GM19463 (cell line): ENCODE results near the gene ITPR2.
A peak's percentile ranks its signal among the peaks of the same experiment; 100 is the strongest.
"Not testable (repeated sequence)": the region's sequence is repeated elsewhere in the genome, so short reads cannot be mapped to it uniquely, and the experiment has no call there.

Experiments used
- ATAC-seq: cut with Tn5 transposase; IDR thresholded peaks from one replicate; pipeline ENCODE4 v1.9.1; 2021; ENCODE audit warnings: mild to moderate bottlenecking, moderate library complexity; ENCODE audit not compliant: unreplicated experiment

The ITPR2 gene

DNA sequence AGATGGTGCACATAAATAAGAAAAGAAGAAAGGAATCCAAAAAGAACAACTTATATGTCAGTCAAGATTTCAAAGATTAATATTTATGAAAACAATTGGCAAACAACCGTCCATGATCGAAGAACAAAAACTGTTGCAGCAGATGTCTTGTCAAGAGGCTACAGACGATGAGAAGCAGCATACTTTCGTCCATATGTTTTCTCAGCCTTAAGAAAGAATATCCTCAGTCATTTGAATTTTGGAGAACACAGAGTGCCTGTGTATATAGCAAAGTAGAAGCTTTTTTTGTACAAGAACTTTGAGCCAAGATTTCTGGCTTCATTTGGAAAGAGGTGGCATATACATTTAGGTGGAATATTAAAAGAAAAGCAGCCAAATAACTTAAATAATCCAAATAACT is 297.2 kb downstream of the ITPR2 start:
- ATAC-seq = no peak

DNA sequence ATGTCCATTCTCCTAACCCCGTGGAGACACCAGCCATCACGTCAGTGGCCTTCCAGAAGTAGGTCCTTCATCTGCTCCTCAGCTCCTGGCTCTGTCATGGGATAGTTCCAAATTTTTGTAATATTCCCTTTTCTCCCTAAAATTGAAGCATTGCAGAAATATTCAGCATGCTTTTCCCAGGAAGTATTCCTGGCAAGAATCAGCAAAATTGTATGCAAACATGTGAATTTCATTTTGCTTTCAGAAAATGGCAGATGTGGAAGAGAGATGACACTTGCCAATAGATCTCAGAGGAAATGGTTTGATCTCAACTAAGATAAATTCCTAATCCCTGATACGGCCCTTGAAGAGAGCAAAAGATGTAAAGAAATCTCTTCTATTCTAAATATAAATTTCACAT is 298.9 kb downstream of the ITPR2 start:
- ATAC-seq = no peak

DNA sequence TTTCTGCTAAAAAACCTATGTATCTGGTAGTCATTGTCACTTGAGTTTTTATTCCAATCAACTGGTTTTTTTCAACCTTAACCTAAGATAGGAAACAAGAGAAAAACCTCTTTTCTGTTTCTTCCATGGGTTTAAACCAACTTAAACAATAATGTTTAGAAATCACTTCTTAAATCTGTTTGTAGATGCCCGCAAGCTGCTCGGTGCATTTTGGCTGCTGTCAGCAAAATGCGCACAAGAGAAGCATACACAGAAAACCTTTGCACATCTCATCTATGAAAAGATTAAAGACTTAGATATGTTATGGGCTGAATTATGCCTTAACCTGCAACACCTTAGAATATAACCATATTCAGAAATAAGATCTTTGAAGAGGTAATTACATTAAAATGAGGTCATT is 299.8 kb downstream of the ITPR2 start:
- no peak for ATAC-seq

DNA sequence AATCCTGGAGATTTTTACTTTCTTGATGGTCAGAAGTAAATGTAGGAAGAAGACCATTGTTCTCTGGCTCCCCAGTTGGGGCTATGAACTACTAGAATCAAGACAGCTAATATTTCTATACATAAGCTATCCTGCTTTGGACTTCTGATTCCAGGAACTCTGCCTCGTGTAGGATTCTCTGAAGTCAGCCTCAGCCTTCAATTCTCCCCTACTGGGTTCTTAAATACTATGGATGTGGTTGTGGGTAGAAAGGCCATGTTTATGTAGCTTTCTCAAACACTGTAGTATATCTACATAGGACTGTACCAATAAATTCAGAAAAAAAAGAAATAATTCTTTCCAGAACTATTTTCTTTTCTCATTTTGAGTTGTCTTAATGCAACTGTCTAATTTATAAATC is 302.5 kb downstream of the ITPR2 start:
- ATAC-seq = no peak

DNA sequence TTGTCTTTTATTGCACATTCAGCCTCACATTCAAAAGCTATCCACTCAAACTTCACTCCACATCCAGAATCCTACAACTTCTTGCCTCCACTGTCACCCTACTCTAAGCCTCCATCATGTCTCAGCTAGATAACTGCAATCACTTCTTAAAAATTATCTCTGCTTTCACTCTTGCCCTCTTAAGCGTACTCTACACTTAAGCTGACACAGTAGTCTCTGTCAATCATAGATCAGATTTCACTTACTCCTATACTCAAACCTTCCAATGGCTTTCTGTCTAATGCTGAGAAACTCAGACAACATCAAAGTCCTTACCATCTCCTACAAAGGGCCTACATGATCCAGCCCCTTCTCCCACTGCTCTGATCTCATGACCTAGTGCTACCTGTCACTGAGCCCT is 304.1 kb downstream of the ITPR2 start:
- ATAC-seq = no peak

DNA sequence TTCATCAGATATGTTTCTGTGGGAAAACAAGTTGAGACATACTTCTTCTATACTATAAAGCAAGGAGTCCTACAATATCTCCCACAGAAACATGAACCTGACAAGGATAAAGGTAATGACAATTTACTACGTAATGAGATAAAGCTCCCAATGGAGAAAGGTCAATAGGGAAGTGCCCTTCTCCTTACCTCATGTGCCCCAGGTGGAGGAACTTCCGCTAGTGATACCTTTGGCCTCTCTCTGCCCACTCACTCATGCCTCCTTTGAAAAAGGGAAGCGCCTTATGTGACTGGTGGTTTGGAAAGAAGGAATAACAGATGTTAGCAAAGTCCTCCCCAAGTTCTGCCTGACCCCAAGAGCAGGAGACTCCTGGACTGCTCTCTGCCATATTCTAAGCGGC is 305.3 kb downstream of the ITPR2 start:
- no peak for ATAC-seq

DNA sequence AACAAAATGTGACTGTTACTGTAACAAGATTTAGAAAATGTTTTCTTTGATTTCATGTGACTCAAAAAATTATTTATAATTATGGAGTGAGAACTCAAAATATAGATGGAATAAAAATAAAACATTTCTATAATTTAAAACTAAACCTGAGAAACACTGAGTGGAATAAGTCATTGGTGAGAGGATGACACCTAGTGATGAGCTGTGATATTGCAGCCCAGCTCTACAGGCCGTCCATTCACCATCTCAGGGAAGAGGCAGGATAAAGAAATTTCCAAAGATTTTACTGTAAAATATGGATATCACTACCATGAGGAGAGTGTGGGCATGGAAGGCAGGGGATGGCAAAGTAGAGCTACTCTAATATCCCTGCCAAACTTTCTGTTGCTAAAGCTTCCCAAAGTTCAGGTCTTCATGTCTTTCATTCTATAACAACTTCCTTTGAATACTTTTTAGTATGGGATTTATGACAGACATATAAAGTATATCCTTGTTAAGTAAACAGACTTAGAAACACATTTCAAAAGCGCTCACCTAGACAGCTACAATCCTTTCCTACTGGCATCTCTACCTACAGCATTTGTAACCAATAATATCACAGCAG is 308.0 kb downstream of the ITPR2 start:
- ATAC-seq = no peak

DNA sequence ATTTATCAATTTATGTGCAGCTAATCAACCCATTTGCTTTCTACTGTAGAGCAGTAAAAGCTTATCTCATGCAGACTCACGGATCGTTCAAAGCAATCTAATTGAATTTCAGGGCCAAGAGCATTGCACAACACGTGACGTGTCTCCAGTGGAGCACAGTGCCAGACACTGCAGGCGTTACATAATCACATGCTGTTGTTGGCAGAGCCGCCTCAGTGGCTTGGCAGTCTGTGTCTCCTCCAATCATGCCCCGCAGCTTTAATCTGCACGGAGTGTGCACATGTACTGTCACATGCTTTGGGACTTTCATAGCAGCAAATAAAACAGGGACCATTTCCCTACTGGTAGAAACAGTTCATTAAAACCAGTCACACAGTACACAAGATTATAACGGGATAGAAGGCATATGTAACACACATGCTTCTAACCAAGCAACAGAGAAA is 309.3 kb downstream of the ITPR2 start:
- no peak for ATAC-seq

DNA sequence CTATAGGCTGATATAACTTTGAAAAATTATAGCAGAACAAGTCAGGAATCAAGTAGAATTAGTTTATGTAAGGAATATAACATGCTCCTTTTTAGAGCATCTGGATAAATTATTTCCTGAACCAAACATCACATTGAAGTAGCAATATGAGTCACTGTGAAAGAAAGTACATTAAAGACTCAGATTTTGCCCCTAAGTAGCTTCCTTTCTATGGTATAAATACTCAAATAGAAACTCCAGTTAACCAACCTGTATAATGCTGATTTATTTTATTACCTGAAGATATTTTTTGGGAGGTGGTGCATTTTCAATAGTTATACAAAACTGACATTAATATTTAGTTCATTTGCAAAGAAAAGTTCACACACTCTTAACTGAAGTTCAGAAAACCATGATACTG is 312.1 kb downstream of the ITPR2 start:
- ATAC-seq = peak; percentile 67

DNA sequence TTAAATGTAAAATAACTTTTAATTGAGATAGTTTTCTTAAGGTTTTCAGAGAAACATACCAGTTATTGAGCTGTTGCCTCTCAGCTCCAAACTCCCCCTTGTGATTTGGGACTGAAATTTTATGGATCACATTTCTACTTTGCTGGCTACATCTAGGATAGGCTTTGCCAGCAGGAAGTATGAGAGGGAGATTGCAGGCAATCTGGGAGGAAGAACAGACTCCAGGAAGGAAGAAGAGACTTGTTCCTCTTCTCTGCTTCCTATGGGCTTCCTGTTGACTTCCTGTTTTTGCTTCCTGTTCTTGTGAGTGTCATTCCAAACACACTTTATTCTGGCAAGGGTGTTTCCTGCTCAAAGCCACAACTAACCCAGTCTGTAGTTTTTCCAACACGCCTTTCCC is 312.9 kb downstream of the ITPR2 start:
- no peak for ATAC-seq

DNA sequence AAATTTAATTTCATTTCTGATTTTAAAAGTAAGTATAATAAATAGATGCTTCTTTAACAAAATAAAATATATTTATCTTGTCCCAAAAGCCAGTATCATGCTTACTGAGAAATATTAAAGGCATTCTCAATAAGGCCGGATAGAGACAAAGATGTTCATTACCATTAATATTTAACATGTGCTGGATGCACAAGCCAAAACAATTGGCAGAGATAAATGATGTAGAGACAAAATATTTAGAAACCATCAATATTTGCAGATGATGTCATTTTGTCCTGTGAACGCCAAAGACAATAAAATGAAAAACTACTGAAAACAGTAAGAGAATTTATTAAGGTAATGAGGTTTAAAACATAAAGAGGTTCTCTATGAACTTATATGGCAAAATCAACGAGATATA is 313.5 kb downstream of the ITPR2 start:
- ATAC-seq = no peak

DNA sequence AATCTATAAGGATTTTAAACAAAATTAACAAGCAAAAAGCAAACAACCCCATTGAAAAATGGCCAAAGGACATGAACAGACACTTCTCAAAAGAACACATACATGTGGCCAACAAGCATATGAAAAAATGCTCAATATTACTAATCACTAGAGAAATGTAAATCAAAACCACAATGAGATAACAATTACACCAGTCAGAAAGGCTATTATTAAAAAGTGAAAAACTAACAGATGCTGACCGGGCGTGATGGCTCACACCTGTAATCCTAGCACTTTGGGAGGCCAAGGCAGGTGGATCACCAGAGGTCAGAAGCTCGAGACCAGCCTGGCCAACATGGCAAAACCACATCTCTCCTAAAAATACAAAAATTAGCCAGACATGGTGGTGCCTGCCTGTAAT is 315.7 kb downstream of the ITPR2 start:
- not testable (repeated sequence) for ATAC-seq

DNA sequence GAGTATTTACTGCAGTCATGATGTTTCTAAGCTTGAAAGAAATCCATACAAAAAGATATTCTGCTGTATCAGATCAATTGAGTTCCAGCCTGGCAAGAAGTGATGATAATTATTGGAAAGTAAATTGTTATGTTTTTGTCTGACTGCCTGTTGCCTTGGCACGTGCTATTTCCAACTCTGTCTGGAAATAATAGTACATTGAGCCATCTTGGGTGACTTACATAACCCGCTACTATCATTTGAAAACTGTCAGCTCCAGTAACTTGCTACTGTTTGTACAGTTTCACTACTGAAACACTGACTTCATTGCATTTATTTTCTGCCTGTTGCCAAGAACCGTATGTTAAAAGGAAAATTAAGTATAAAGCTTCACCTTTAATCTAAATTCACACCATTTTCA is 318.6 kb downstream of the ITPR2 start:
- ATAC-seq = no peak

DNA sequence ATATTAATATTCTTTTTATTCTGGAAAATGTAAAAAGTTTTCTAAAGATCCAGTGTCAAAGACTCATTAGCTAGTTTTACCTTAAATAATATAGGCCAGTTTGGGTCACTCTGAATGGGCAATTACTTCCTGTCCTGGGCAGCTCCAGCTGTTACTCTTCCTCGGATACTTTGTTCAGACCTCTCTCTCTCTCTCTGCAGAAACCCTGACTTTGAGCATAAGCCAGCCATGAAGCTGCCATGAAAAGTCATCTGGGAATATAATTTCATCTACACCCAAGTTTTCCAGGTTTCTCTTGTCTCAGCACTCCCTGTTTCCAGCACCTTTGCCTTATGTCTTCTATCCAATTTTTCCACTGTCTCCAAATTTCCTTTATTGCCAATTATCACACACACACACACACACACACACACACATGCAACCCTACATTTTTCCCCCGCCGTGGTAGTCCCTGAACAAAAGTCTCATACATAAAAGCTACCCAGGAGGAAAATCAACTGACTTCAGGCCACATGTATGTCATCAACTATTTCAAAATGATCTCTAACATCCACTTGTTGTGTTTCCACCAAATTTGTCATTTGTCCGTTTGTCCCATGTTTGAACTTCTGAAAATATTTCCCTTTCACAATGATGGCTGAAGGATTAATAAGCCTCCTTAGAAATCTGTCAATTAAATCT is 319.5 kb downstream of the ITPR2 start:
- no peak for ATAC-seq

DNA sequence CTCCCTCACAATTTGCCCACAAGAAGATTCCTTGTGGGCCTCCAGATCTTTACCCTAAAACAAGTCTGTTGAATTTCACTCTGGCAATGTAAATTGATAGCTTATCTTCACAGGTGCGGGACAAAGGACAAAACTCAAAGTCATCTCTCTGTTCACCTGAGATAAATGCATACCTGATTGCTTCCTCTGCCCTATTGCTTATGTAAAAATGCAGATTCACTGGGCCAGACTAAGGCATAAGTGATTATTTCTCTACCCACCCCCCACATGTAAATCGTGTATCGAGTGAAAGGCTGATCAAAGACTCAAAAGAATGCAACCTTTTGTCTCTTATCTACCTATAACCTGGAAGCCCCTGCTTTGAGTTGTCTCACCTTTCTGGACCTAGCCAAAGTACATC is 320.8 kb downstream of the ITPR2 start:
- ATAC-seq = no peak

DNA sequence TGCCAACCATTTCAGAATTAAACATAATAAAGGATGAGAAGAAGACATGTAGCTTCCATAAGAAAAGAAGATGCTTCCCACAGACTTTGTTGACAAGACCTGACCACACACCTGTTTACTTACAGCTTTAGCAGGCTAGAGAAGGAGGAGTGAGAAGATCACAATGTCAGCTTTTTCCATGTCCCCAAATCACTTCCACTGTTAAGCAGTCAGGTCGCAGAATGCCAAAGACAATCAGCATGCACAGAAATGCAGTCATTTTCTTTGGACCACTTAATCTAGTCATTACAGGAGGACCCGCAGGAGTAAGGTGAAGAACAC is 322.7 kb downstream of the ITPR2 start:
- ATAC-seq = no peak

DNA sequence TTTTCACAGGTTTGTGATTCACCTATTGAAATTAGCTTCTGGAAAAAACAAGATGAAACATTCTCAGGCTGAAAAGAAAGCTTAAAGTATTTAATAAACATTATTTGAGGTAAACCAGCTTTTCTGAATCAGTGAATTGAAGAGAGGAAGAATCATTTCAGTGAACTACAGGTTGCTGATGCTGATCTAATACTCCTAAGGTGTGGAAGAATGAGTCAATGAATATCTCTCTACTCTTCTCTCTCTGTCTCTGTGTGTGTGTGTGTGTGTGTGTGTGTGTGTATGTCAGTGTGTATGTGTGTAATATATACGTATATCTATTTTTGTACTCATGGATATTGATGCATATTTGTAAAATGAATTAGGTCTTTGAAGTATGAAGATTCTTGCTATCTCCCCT is 325.4 kb downstream of the ITPR2 start:
- no peak for ATAC-seq

DNA sequence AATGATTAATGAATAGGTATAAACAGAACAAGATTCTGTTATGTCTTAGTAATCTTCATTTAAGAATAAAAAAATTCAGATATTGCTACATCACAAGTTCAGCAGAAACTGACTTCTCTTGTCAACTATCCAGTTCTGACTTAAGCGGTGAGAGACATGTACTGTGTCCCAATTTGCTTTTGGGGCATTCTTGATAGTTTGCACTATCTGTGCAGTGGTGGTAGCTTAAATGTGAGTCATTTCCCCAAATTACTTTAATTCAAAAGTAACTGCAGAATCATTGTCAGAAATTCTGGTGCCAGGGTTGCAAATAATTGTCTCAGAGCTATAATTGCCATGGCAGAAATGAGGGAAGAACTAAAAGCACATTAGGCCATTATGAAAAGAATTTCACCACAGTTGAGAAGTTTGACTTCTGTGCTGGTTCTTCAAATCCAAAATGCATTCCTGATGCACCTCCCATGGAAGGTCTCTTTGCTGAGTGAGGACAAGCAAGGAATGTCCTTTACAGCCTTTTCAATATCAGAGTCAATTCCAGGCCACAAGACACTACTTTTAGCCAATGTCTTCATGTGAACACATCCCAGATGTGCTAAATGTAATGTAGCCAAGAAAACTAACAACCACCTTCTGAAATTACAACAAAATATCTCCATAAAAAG is 332.9 kb downstream of the ITPR2 start:
- ATAC-seq = no peak

DNA sequence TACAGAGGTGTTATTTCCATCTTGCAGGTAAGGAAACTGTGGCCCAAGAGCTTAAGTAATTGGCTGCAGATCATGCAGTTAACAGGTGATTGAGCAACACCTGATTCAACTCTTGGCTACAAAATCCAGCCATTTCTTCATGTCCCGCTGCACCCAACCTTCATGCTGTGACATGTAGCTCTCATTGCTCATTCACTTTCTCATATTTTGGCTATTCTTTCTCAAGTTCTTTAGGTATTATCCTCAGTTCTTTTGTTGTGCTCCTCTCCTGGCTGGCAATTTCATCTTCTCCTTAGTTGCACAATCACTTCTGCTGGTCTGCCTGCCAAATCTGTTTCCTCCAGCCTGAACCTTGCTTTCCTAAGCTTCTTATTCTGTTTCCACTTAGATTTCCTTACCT is 336.8 kb downstream of the ITPR2 start:
- no peak for ATAC-seq

DNA sequence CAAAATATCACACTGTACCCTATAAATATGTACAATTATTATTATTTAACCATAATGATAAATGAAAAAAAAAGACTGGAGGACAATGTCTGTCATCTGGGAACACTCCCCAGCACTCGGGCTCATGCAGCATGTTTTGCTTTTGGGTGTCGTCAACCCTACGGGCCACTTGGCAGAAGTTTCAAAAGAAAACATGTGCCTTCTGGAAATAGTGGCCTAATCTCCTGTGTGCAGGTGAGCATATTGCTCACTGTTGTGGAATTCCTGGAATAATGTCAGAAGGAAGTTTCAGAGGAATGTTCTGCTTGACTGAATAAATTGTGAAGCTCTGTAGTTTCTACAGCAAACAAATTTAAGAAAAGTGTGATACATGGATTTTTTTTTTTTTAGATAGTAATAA is 339.3 kb downstream of the ITPR2 start:
- no peak for ATAC-seq

DNA sequence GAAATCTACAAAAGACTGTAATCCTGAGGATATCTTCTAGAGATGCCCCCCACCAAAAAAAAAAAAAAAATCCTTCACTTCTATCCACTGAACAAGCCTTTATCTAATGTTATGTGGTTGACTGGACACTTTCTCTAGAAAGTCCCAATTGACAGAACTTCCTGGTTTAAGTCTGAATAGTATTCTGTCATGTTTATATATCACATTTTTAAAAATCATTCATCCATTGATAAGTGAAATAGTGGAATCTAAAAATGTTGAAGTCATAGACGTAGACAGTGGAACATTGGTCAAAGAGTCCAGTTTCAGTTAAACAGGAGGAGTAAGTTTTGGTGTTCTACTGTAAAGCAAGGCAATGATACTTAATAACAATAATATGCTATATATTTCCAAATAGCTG is 340.6 kb downstream of the ITPR2 start:
- no peak for ATAC-seq

DNA sequence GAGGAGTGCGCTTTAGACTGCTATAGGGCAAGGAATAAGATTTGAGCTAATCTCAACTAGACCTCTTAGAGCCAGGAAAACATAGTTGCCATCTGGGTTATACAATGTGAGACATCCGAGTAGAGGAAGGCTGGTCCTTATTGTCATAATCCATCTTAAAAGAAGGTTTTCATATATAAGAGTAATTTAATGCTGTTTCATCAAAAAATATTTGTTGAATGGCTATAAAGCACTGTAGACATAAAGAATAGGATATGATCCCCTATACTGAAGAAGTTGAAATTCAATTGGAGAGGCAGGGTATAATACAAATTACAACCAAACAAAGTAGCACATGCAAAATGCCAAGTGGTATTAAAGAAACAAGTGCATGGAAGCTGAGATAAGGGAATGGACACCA is 343.1 kb downstream of the ITPR2 start:
- no peak for ATAC-seq

DNA sequence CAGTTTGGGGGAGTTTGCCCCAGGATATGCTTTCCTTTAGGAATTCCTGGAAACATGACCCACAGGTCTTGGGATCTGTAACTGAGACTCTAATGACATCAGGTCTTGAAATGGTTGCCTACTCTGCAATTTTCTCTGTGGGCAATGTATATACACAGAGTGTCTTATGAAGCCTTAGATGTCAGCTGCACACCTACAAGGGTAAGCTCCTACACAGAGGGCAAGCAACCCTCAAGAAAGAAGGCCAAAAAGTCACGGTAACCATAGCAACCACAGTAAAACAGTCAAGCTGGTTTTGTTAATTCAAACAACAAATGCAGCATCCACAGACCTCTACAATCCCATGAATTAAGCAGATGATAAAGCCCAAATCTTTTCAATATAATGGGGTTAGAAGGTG is 344.6 kb downstream of the ITPR2 start:
- no peak for ATAC-seq
